Stimulated activated CD4-positive, alpha-beta T cell treated with anti-CD3 and anti-CD28 coated beads, Interleukin-15, amount 100 ng/mL, for 1 hour (primary cell): ENCODE results near the gene SLC4A3.
"Not testable (repeated sequence)": the region's sequence is repeated elsewhere in the genome, so short reads cannot be mapped to it uniquely, and the experiment has no call there.

ENCODE experiments used
- DNase-seq, 2 donors: peaks; one replicate each; pipeline ENCODE4 v3.0.0-alpha.2; 2020; ENCODE audit warnings: low read depth in 1 of 2, low spot score in 1 of 2

The SLC4A3 gene

GRCh38 chr2:219644801-219645480 is 17.5 kb downstream of the SLC4A3 start:
- no peak for DNase-seq

GRCh38 chr2:219645631-219646527 is 18.4 kb downstream of the SLC4A3 start:
- no peak for DNase-seq

GRCh38 chr2:219648176-219648575 is 20.7 kb downstream of the SLC4A3 start:
- no peak for DNase-seq

GRCh38 chr2:219648963-219649362 is 21.5 kb downstream of the SLC4A3 start:
- no peak for DNase-seq

- no peak for DNase-seq
Observed at GRCh38 chr2:219650426-219651248, 23.2 kb downstream of the SLC4A3 start.

- DNase-seq = not testable (repeated sequence)
Observed at GRCh38 chr2:219651656-219652055, 24.2 kb downstream of the SLC4A3 start.

GRCh38 chr2:219656526-219656925 is 29.1 kb downstream of the SLC4A3 start:
- no peak for DNase-seq

- no peak for DNase-seq
Observed at GRCh38 chr2:219658196-219658846, 30.9 kb downstream of the SLC4A3 start.

- no peak for DNase-seq
Observed at GRCh38 chr2:219658874-219659273, 31.4 kb downstream of the SLC4A3 start.

- no peak for DNase-seq
Observed at GRCh38 chr2:219661197-219661954, 33.9 kb downstream of the SLC4A3 start.

- no peak for DNase-seq
Observed at GRCh38 chr2:219661955-219662395, 34.5 kb downstream of the SLC4A3 start.

- no peak for DNase-seq
Observed at GRCh38 chr2:219662566-219662965, 35.1 kb downstream of the SLC4A3 start.

GRCh38 chr2:219663116-219663762 is 35.8 kb downstream of the SLC4A3 start:
- no peak for DNase-seq

- DNase-seq = no peak
Observed at GRCh38 chr2:219664041-219664440, 36.6 kb downstream of the SLC4A3 start.

GRCh38 chr2:219664944-219665343 is 37.5 kb downstream of the SLC4A3 start:
- DNase-seq = no peak

GRCh38 chr2:219665926-219666325 is 38.5 kb downstream of the SLC4A3 start:
- DNase-seq = no peak

GRCh38 chr2:219668316-219668715 is 40.9 kb downstream of the SLC4A3 start:
- DNase-seq = no peak

- DNase-seq = no peak
Observed at GRCh38 chr2:219670386-219670785, 43.0 kb downstream of the SLC4A3 start.

- no peak for DNase-seq
Observed at GRCh38 chr2:219671279-219671678, 43.8 kb downstream of the SLC4A3 start.

- no peak for DNase-seq
Observed at GRCh38 chr2:219672406-219672805, 45.0 kb downstream of the SLC4A3 start.
